ENCODE data around the gene OLFML3.

The OLFML3 gene

GRCh38 chr1:113963281-113963906, 15.9 kb upstream of the OLFML3 start:
- no peaks in the 10 kb centered on the region for H3K9me3 ChIP-seq (ENCODE audit: control insufficient read depth, insufficient read depth, low read depth, low read length)
- no peaks in the 10 kb centered on the region for H3K4me1 ChIP-seq (ENCODE audit: control insufficient read depth, insufficient read depth, low read length)
- H3K36me3 ChIP-seq (ENCODE audit: control insufficient read depth in 2 of 2, insufficient read depth in 1 of 2, low read length in 2 of 2), result peaks cover 23 to 85% of the 10 kb centered on the region in 2 experiments
- CTCF ChIA-PET, result interaction anchor here (0.6 to 2.3 kb wide), 4 partner anchors 13 to 33 kb away, joined by 3 to 6 read pairs (median 4); partner anchors contain the start of gene OLFML3
- TF ChIP-seq ZBTB49 (tag by site-specific recombination; IDR thresholded peaks at IDR 0.05; ENCODE audit: low read depth), result no peak
- no peak for TF ChIP-seq PRDM1 (tag by site-specific recombination; IDR thresholded peaks at IDR 0.05)
- TF ChIP-seq ZNF133 (tag by site-specific recombination; IDR thresholded peaks at IDR 0.05), result no peak
- TF ChIP-seq ZFP37 (tag by site-specific recombination; IDR thresholded peaks at IDR 0.05), result no peak
- no peak for TF ChIP-seq ZNF561 (tag by site-specific recombination; IDR thresholded peaks at IDR 0.05; ENCODE audit: borderline replicate concordance)
- TF ChIP-seq ZNF610 (tag by site-specific recombination; IDR thresholded peaks at IDR 0.05; ENCODE audit: borderline replicate concordance), result no peak
- TF ChIP-seq ZNF292 (tag by site-specific recombination; IDR thresholded peaks at IDR 0.05; ENCODE audit: borderline replicate concordance, low read depth), result no peak
- TF ChIP-seq ZNF658 (tag by site-specific recombination; IDR thresholded peaks at IDR 0.05), result no peak
- TF ChIP-seq ZBTB21 (tag by site-specific recombination; IDR thresholded peaks at IDR 0.05), result no peak
- no peak for TF ChIP-seq ZNF624 (tag by site-specific recombination; IDR thresholded peaks at IDR 0.05)
- TF ChIP-seq ZNF792 (tag by site-specific recombination; IDR thresholded peaks at IDR 0.05), result no peak
- TF ChIP-seq ZNF521 (tag by site-specific recombination; IDR thresholded peaks at IDR 0.05), result no peak
- TF ChIP-seq, protein P1, sequence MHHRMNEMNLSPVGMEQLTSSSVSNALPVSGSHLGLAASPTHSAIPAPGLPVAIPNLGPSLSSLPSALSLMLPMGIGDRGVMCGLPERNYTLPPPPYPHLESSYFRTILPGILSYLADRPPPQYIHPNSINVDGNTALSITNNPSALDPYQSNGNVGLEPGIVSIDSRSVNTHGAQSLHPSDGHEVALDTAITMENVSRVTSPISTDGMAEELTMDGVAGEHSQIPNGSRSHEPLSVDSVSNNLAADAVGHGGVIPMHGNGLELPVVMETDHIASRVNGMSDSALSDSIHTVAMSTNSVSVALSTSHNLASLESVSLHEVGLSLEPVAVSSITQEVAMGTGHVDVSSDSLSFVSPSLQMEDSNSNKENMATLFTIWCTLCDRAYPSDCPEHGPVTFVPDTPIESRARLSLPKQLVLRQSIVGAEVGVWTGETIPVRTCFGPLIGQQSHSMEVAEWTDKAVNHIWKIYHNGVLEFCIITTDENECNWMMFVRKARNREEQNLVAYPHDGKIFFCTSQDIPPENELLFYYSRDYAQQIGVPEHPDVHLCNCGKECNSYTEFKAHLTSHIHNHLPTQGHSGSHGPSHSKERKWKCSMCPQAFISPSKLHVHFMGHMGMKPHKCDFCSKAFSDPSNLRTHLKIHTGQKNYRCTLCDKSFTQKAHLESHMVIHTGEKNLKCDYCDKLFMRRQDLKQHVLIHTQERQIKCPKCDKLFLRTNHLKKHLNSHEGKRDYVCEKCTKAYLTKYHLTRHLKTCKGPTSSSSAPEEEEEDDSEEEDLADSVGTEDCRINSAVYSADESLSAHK (tag by site-specific recombination; IDR thresholded peaks at IDR 0.05), result no peak
- no peak for TF ChIP-seq ZNF138 (tag by site-specific recombination; IDR thresholded peaks at IDR 0.05; ENCODE audit: borderline replicate concordance)
- TF ChIP-seq ZNF560 (tag by site-specific recombination; IDR thresholded peaks at IDR 0.05; ENCODE audit: borderline replicate concordance), result no peak
- no peak for TF ChIP-seq ZNF433 (tag by site-specific recombination; IDR thresholded peaks at IDR 0.05; ENCODE audit: low read depth)
- TF ChIP-seq ZNF707 (tag by site-specific recombination; IDR thresholded peaks at IDR 0.05), result no peak
- TF ChIP-seq GLI2 (tag by site-specific recombination; IDR thresholded peaks at IDR 0.05; ENCODE audit: borderline replicate concordance, low read depth), result no peak
- TF ChIP-seq ZNF654 (tag by site-specific recombination; IDR thresholded peaks at IDR 0.05; ENCODE audit: low read depth), result no peak
- no peak for TF ChIP-seq GFI1B (tag by site-specific recombination; IDR thresholded peaks at IDR 0.05)
- no peak overlapping the region for H3K27ac ChIP-seq (ENCODE audit: extremely low read depth, low read depth, low read length)
- POLR2A ChIA-PET, result no interaction called here
- H3K4me3 ChIP-seq (ENCODE audit: low read depth, low read length), result no peak overlapping the region

GRCh38 chr1:113965703-113966412, 13.4 kb upstream of the OLFML3 start:
- CTCF ChIA-PET, result interaction anchor here (1.3 kb wide), 1 partner anchor 13 kb away, joined by 4 read pairs; the partner anchor contains the start of gene OLFML3
- POLR2A ChIA-PET, result interaction anchor here (1.0 kb wide), 1 partner anchor 27 kb away, joined by 4 read pairs; no protein-coding TSS in a partner anchor
- H3K9me3 ChIP-seq (ENCODE audit: control insufficient read depth, insufficient read depth, low read depth, low read length), result no peaks in the 10 kb centered on the region
- no peak overlapping the region for H3K27ac ChIP-seq (ENCODE audit: extremely low read depth, low read depth, low read length)
- no peaks in the 10 kb centered on the region for H3K4me1 ChIP-seq (ENCODE audit: control insufficient read depth, insufficient read depth, low read length)
- no peak overlapping the region for H3K4me3 ChIP-seq (ENCODE audit: low read depth, low read length)
- peaks cover 33 to 89% of the 10 kb centered on the region in 2 experiments for H3K36me3 ChIP-seq (ENCODE audit: control insufficient read depth in 2 of 2, insufficient read depth in 1 of 2, low read length in 2 of 2)
- TF ChIP-seq ZNF510 (tag by site-specific recombination; IDR thresholded peaks at IDR 0.05; ENCODE audit: insufficient replicate concordance) (no peak), ZNF747 (tag by site-specific recombination; IDR thresholded peaks at IDR 0.05) (no peak), ZNF341 (tag by site-specific recombination; IDR thresholded peaks at IDR 0.05; ENCODE audit: low read depth) (no peak), ZSCAN5A (tag by site-specific recombination; IDR thresholded peaks at IDR 0.05) (no peak), ZNF514 (tag by site-specific recombination; IDR thresholded peaks at IDR 0.05) (no peak)
- TF ChIP-seq, protein P2, sequence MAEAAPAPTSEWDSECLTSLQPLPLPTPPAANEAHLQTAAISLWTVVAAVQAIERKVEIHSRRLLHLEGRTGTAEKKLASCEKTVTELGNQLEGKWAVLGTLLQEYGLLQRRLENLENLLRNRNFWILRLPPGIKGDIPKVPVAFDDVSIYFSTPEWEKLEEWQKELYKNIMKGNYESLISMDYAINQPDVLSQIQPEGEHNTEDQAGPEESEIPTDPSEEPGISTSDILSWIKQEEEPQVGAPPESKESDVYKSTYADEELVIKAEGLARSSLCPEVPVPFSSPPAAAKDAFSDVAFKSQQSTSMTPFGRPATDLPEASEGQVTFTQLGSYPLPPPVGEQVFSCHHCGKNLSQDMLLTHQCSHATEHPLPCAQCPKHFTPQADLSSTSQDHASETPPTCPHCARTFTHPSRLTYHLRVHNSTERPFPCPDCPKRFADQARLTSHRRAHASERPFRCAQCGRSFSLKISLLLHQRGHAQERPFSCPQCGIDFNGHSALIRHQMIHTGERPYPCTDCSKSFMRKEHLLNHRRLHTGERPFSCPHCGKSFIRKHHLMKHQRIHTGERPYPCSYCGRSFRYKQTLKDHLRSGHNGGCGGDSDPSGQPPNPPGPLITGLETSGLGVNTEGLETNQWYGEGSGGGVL (tag by site-specific recombination; IDR thresholded peaks at IDR 0.05), result no peak

Measured in HEK293 (cell line).